Right forelimb (tissue), 1 donor: ENCODE measurements around the gene RCC2.

ENCODE experiments used
- DNase-seq: peaks from one replicate; pipeline ENCODE4 v3.0.0-alpha.2; 2018

The RCC2 gene

GRCh38 chr1:17370618-17371017, 68.9 kb downstream of the RCC2 start:
- DNase-seq: no peak

GRCh38 chr1:17369466-17369865, 70.0 kb downstream of the RCC2 start:
- DNase-seq: no peak

- no peak for DNase-seq
Observed at GRCh38 chr1:17365293-17365692, 74.2 kb downstream of the RCC2 start.

- no peak for DNase-seq
Observed at GRCh38 chr1:17363771-17364170, 75.7 kb downstream of the RCC2 start.

- no peak for DNase-seq
Observed at GRCh38 chr1:17363351-17363750, 76.1 kb downstream of the RCC2 start.

- no peak for DNase-seq
Observed at GRCh38 chr1:17361687-17362086, 77.8 kb downstream of the RCC2 start.

GRCh38 chr1:17360272-17360956, 79.1 kb downstream of the RCC2 start:
- no peak for DNase-seq

- no peak for DNase-seq
Observed at GRCh38 chr1:17359808-17360207, 79.7 kb downstream of the RCC2 start.

GRCh38 chr1:17359031-17359430, 80.4 kb downstream of the RCC2 start:
- DNase-seq: no peak

- DNase-seq: no peak
Observed at GRCh38 chr1:17358557-17358956, 80.9 kb downstream of the RCC2 start.
